ENCODE measurements around the gene PAX8. TPM values are rescaled to one million over a fixed set of nuclear protein-coding genes. Genes with fewer than 3 reads are reported as not detected.
A peak's percentile ranks its signal among the peaks of the same experiment; 100 is the strongest.
"Not testable (repeated sequence)": the region's sequence is repeated elsewhere in the genome, so short reads cannot be mapped to it uniquely, and the experiment has no call there.

The PAX8 gene
- total RNA-seq, 1 experiment from 2014 or later = 1.8 TPM

DNA sequence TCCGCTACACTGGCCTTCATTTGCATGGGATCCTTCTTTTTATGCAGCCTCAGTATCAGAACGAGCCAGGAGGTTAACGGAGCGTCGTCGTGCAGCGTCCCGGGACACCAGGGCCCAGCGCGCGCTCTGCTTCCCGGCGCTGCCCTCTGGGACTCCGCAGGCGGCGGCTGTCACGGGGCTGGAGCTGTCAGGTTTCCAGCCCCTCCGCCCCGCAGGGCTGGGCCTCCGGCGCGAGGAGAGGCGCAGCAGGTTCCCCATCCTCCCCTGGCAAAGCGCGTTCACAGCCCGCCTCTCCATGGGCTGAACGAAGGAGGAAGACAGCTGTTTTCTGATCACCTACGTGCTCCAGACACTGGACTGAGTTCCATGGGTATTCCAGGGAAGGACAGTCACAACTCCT lies 12.5 kb upstream of the PAX8 start:
- no peak for DNase-seq (ENCODE audit: low spot score)

GRCh38 chr2:113288674-113289149 lies 10.0 kb upstream of the PAX8 start:
- DNase-seq (ENCODE audit: low spot score) = peak; percentile 55

- not testable (repeated sequence) for DNase-seq (ENCODE audit: low spot score)
Measured at GRCh38 chr2:113288117-113288673, 9.5 kb upstream of the PAX8 start.

- DNase-seq (ENCODE audit: low spot score) = no peak
Measured at GRCh38 chr2:113285816-113286215, 7.1 kb upstream of the PAX8 start.

GRCh38 chr2:113284999-113285398 lies 6.3 kb upstream of the PAX8 start:
- DNase-seq (ENCODE audit: low spot score) = peak; percentile 79

- peak; percentile 16 for DNase-seq (ENCODE audit: low spot score)
Measured at GRCh38 chr2:113284476-113284875, 5.8 kb upstream of the PAX8 start.

- peak; percentile 99 for DNase-seq (ENCODE audit: low spot score)
Measured at GRCh38 chr2:113283704-113284284, 5.1 kb upstream of the PAX8 start.

- DNase-seq (ENCODE audit: low spot score) = peak; percentile 89
Measured at GRCh38 chr2:113282747-113283533, 4.2 kb upstream of the PAX8 start.

- DNase-seq (ENCODE audit: low spot score) = peak; percentile 60
Measured at GRCh38 chr2:113281910-113282746, 3.4 kb upstream of the PAX8 start.

GRCh38 chr2:113278073-113278741 lies 514 bp downstream of the PAX8 start:
- no peak for DNase-seq (ENCODE audit: low spot score)

- no peak for DNase-seq (ENCODE audit: low spot score)
Measured at GRCh38 chr2:113277474-113278072, 1.1 kb downstream of the PAX8 start.

- DNase-seq (ENCODE audit: low spot score) = no peak
Measured at GRCh38 chr2:113276761-113277425, 1.8 kb downstream of the PAX8 start.

- DNase-seq (ENCODE audit: low spot score) = no peak
Measured at GRCh38 chr2:113276216-113276760, 2.4 kb downstream of the PAX8 start.

- no peak for DNase-seq (ENCODE audit: low spot score)
Measured at GRCh38 chr2:113275556-113276215, 3.0 kb downstream of the PAX8 start.

DNA sequence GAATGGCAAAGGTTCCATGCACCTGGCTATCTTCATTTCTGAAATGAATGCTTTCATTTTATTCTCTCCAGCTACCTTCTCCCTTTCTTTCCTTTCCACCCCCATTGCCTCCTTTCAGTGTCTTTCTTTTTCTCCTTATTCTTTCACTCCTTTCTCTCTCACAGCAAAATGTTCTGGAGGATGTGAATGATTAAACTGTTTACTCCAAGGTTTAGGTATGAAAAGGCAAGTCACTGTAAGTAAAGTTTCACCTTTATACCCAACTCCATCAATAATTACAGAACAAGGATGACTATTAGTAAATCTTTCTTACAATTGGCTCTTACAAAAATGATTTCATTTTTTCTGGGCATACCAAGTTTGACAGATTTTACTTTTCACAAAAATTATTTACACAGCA lies 4.3 kb downstream of the PAX8 start:
- DNase-seq (ENCODE audit: low spot score) = no peak

- DNase-seq (ENCODE audit: low spot score) = no peak
Measured at GRCh38 chr2:113273981-113274380, 4.7 kb downstream of the PAX8 start.

GRCh38 chr2:113273027-113273551 lies 5.6 kb downstream of the PAX8 start:
- DNase-seq (ENCODE audit: low spot score) = no peak

DNA sequence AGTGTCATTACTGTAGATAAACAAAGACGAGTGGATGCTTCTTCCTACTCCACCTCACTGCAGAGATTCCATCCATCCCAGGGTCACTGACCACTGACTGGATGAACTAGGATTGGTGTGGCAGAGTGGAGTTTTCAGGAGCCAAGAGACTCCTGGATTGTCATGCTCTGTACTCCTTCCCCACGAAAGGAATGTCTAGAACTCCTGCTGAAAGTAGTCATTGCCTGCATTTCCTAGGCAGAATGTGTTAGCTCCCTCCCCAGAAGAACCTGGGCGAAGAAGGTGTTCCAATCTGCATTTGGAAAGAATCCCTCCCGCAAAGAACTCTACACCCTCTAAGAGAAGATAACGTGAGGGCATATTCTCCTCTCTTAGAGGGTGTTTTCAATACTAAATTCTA lies 6.2 kb downstream of the PAX8 start:
- no peak for DNase-seq (ENCODE audit: low spot score)

DNA sequence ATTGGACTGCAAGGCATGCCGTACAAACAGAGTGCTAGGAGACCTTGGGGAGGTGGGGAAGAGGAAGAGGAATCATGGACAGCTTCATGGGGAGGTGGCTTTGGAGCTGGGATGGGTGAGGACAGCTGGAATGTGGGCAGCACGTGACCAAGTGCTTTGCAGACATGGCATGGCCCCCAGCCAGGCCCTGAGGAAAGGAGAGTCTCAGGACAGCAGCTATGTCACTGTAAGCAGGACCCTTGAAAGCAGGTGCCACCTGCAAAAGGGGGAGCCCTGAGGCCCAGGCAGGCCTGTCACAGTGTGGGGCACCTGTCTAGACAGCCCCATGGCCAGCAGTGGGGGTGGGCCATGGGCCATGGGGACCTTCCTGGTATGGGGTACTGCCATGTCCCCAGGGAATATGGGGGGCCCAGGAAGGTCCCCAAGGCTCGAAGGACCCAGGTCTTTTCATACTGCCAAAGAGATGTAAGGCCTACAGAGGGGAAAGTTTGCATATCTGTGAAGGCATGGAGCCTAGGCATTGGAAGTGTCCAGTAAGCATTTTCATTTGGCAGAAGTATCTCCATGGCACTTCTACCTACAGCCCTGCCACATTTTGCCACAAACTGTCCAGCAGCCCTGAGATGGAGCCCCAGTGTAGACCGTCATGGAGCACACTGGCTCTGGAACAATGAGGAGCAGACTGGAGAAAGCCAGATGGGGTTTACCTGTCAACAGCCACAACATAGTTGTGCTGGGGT lies 9.9 kb downstream of the PAX8 start:
- no peak for DNase-seq (ENCODE audit: low spot score)
